ENCODE results near the gene USP3. TPM values are rescaled to one million over a fixed set of nuclear protein-coding genes. Genes with fewer than 3 reads are reported as not detected.

Gene USP3
- total and polyA plus RNA-seq, 7 donors: 20.4 to 66.5 (median 46.4) TPM

DNA sequence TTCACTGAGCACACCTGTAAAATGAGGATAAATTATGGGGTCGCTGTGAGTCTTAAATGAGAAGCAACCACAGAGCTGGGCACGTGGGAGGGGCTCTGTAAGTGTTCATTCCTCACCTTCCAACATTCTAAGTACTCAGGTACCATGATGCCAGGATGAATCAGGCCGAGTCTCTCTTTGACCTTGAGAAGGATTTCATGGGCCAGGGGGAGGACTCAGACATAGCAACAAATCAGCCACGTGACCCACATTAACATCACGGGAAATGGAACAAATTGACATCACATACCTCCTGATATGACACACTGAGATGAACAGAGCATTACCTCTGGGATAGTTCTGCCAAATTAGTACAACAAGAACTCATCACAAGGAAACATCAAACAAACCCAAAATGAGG, 35.2 kb upstream of the USP3 start:
- H3K27ac ChIP-seq: no peak overlapping the region
- WGBS, 2 donors: 89% methylated on average over 5 of the region's 5 CpGs
- TF ChIP-seq, protein P1, sequence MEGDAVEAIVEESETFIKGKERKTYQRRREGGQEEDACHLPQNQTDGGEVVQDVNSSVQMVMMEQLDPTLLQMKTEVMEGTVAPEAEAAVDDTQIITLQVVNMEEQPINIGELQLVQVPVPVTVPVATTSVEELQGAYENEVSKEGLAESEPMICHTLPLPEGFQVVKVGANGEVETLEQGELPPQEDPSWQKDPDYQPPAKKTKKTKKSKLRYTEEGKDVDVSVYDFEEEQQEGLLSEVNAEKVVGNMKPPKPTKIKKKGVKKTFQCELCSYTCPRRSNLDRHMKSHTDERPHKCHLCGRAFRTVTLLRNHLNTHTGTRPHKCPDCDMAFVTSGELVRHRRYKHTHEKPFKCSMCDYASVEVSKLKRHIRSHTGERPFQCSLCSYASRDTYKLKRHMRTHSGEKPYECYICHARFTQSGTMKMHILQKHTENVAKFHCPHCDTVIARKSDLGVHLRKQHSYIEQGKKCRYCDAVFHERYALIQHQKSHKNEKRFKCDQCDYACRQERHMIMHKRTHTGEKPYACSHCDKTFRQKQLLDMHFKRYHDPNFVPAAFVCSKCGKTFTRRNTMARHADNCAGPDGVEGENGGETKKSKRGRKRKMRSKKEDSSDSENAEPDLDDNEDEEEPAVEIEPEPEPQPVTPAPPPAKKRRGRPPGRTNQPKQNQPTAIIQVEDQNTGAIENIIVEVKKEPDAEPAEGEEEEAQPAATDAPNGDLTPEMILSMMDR (IDR thresholded peaks at IDR 0.05): no peak
- no peak for TF ChIP-seq EP300 (IDR thresholded peaks at IDR 0.05)
- no peak for TF ChIP-seq POLR2AphosphoS5 (IDR thresholded peaks at IDR 0.05)
- no peak for TF ChIP-seq POLR2A (IDR thresholded peaks at IDR 0.05)
- H3K4me1 ChIP-seq: peaks cover 0 to 38% (median 29%) of the 10 kb centered on the region in 4 donors
- no peak for DNase-seq
- H3K27me3 ChIP-seq: no peaks in the 10 kb centered on the region
- intact Hi-C loops (cut with DNase I): loop anchor here (5.0 kb wide), 1 partner anchor 128 kb away; the partner anchor contains the start of gene FBXL22
- H3K9me3 ChIP-seq: no peaks in the 10 kb centered on the region
- H3K4me3 ChIP-seq: no peak overlapping the region
- H3K36me3 ChIP-seq: no peaks in the 10 kb centered on the region

DNA sequence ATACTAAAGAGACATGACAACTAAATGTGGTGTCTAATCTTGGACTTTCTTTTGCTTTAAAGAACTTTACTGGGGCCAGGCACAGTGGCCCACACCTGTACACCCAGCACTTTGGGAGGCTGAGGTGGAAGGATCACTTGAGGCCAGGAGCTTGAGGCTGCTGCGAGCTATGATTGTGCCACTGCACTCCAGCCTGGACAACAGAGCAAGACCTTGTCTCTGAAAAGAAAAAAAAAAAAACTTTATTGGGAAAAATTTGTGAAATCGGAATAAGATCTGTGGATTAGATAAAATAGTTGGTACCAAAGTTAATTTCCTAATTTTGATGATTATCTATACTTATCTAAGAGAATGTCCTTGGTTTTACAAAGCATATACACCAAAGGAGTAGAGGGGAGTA, 34.4 kb upstream of the USP3 start:
- no peaks in the 10 kb centered on the region for H3K36me3 ChIP-seq
- 75 to 97% methylated on average over 2 of the region's 2 CpGs for WGBS, 2 donors
- H3K27ac ChIP-seq: no peak overlapping the region
- no peaks in the 10 kb centered on the region for H3K9me3 ChIP-seq
- H3K4me1 ChIP-seq: peaks cover 0 to 39% (median 29%) of the 10 kb centered on the region in 4 donors
- intact Hi-C loops (cut with DNase I): loop anchor here (5.0 kb wide), 1 partner anchor 127 kb away; the partner anchor contains the start of gene FBXL22
- no peak overlapping the region for H3K4me3 ChIP-seq
- H3K27me3 ChIP-seq: no peaks in the 10 kb centered on the region
- TF ChIP-seq POLR2AphosphoS5 (IDR thresholded peaks at IDR 0.05) (no peak), POLR2A (IDR thresholded peaks at IDR 0.05) (no peak), EP300 (IDR thresholded peaks at IDR 0.05) (no peak)
- TF ChIP-seq, protein P1 (IDR thresholded peaks at IDR 0.05): no peak
- DNase-seq: no peak

DNA sequence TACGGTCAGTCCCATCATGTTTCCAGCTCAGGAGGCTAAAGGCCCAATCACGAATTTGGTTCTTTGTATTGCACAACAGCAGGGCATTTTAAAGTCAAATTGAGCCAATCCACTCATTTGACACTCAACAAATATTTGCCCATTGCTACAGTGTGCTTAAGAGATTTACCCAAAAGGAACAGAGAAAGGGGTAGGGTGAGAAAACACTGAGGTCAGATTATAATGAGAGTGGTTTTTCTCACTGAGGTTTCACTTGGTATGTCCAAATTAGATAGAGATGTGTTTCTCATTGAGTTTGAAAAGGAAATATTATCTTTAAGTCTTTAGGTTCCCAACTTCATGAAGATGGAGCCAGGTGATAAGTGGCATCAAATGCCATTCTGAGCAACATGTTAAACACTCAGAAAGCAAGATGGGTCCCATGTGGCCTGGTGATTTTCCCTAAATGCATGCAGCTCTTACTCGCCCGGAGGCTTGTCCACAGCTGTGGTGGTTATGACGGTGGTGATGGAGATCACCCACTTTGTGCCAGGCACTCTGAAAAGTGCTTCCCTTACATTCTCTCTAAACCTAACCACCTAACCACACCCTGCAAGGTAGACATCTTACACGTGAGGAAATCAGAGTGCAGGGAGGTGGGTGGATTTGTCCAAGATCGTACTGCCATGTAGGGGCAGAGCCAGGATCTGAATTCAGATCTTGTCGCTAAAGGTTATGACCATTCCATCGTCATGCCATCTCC, 31.2 kb upstream of the USP3 start:
- H3K4me3 ChIP-seq: no peak overlapping the region
- intact Hi-C loops (cut with DNase I): no loop called here
- WGBS, 2 donors: 63 to 70% methylated on average over 9 of the region's 9 CpGs
- no peaks in the 10 kb centered on the region for H3K9me3 ChIP-seq
- DNase-seq: no peak
- H3K4me1 ChIP-seq: peaks cover 0 to 26% (median 16%) of the 10 kb centered on the region in 4 donors
- peak overlapping the region in 2 of 4 donors; percentile 50 to 65 for H3K27ac ChIP-seq
- no peaks in the 10 kb centered on the region for H3K36me3 ChIP-seq
- TF ChIP-seq, protein P1 (IDR thresholded peaks at IDR 0.05): no peak
- TF ChIP-seq POLR2A (IDR thresholded peaks at IDR 0.05) (no peak), POLR2AphosphoS5 (IDR thresholded peaks at IDR 0.05) (no peak), EP300 (IDR thresholded peaks at IDR 0.05) (no peak)
- H3K27me3 ChIP-seq: no peaks in the 10 kb centered on the region

DNA sequence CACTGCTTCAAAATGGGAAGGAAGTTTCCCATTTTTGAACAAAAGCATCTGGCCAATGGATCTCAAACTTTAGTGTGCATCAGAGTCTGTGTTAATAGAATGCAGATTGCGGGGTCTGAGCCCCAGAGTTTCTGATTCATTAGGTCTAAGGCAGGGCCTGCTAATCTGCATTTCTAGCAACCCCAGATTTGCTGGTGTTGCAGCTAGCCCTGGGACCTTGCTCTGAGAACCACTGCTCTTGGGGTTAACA, 30.7 kb upstream of the USP3 start:
- Histone ChIP-seq H3K9me3 (no peaks in the 10 kb centered on the region), H3K27me3 (no peaks in the 10 kb centered on the region), H3K36me3 (no peaks in the 10 kb centered on the region), H3K4me3 (no peak overlapping the region), H3K4me1 (peaks cover 0 to 26% (median 16%) of the 10 kb centered on the region in 4 donors), H3K27ac (peak overlapping the region; percentile 50 to 65 (median 62))
- intact Hi-C loops (cut with DNase I): no loop called here
- WGBS, 2 donors: 77 to 95% methylated on average over 1 of the region's 1 CpG
- TF ChIP-seq, protein P1 (IDR thresholded peaks at IDR 0.05): no peak
- TF ChIP-seq POLR2A (IDR thresholded peaks at IDR 0.05) (no peak), EP300 (IDR thresholded peaks at IDR 0.05) (no peak), POLR2AphosphoS5 (IDR thresholded peaks at IDR 0.05) (no peak)
- DNase-seq: no peak
